ENCODE data around the gene YIPF5. TPM values are rescaled to one million over a fixed set of nuclear protein-coding genes. Genes with fewer than 3 reads are reported as not detected.

Gene YIPF5
- total and polyA plus RNA-seq, 4 donors = 10.6 to 51.9 (median 34.1) TPM

GRCh38 chr5:144131261-144131660 is 39.2 kb downstream of the YIPF5 start:
- H3K36me3 ChIP-seq (ENCODE audit: control insufficient read depth in 4 of 4, insufficient read depth in 4 of 4, low read length in 4 of 4) = no peaks in the 10 kb centered on the region
- H3K27ac ChIP-seq (ENCODE audit: low read depth in 1 of 2, low read length in 1 of 2) = no peak overlapping the region
- H3K9me3 ChIP-seq (ENCODE audit: control insufficient read depth in 4 of 4, insufficient read depth in 3 of 4, low read length in 3 of 4) = peaks cover 0 to 2% (median 0%) of the 10 kb centered on the region in 4 donors
- ATAC-seq (ENCODE audit: insufficient read depth, low FRiP score) (no peak), DNase-seq (no peak)
- 27 to 55% methylated on average over 4 of the region's 4 CpGs for WGBS, 2 donors
- H3K9ac ChIP-seq (ENCODE audit: insufficient read depth in 1 of 2, low read length in 2 of 2) = no peak overlapping the region
- H3K4me3 ChIP-seq = no peak overlapping the region
- peaks cover 0 to 4% (median 0%) of the 10 kb centered on the region in 5 donors for H3K4me1 ChIP-seq (ENCODE audit: control insufficient read depth in 5 of 5, insufficient read depth in 5 of 5, low read length in 5 of 5)
- no peaks in the 10 kb centered on the region for H3K27me3 ChIP-seq (ENCODE audit: control insufficient read depth in 3 of 3, insufficient read depth in 3 of 3, low read length in 2 of 3)
- no peak for TF ChIP-seq CTCF (IDR thresholded peaks at IDR 0.05; ENCODE audit: control extremely low read depth, extremely low read depth)

DNA sequence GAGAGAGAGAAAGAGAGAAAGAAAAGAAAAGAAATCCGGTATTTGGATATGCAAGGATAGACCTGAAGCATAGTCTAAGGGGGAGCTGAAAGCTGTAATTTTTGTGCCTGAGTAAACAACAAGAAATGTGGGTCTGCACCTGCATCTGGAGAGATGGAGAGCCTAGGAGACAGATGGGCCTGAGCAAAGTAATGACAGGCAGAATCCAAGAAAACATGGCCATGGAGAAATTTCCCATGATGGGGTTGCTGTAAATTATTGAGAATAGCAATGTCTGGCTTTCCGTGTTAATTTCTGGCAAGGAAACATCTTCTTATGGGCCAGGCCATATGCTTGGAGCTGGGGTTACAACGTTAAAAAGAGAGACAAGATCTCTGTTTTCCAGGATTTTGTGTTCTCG is 40.2 kb downstream of the YIPF5 start:
- WGBS, 2 donors = 93% methylated on average over 4 of the region's 4 CpGs
- no peak overlapping the region for H3K27ac ChIP-seq (ENCODE audit: low read depth in 1 of 2, low read length in 1 of 2)

GRCh38 chr5:144128844-144129243 is 41.6 kb downstream of the YIPF5 start:
- no peak for DNase-seq
- no peak overlapping the region for H3K4me3 ChIP-seq
- H3K9me3 ChIP-seq (ENCODE audit: control insufficient read depth in 4 of 4, insufficient read depth in 3 of 4, low read length in 3 of 4) = peaks cover 0 to 2% (median 0%) of the 10 kb centered on the region in 4 donors
- H3K36me3 ChIP-seq (ENCODE audit: control insufficient read depth in 4 of 4, insufficient read depth in 4 of 4, low read length in 4 of 4) = no peaks in the 10 kb centered on the region
- 73 to 97% methylated on average over 4 of the region's 4 CpGs for WGBS, 2 donors
- H3K4me1 ChIP-seq (ENCODE audit: control insufficient read depth in 5 of 5, insufficient read depth in 5 of 5, low read length in 5 of 5) = peaks cover 0 to 10% (median 0%) of the 10 kb centered on the region in 5 donors
- TF ChIP-seq CTCF (IDR thresholded peaks at IDR 0.05; ENCODE audit: control extremely low read depth, extremely low read depth) = no peak
- H3K9ac ChIP-seq (ENCODE audit: insufficient read depth in 1 of 2, low read length in 2 of 2) = no peak overlapping the region
- no peak overlapping the region for H3K27ac ChIP-seq (ENCODE audit: low read depth in 1 of 2, low read length in 1 of 2)
- no peak for ATAC-seq (ENCODE audit: insufficient read depth, low FRiP score)
- no peaks in the 10 kb centered on the region for H3K27me3 ChIP-seq (ENCODE audit: control insufficient read depth in 3 of 3, insufficient read depth in 3 of 3, low read length in 2 of 3)

More for the DNA sequence above, 40.2 kb downstream of the YIPF5 start:
- Histone ChIP-seq H3K9me3 (ENCODE audit: control insufficient read depth in 4 of 4, insufficient read depth in 3 of 4, low read length in 3 of 4) (peaks cover 0 to 2% (median 0%) of the 10 kb centered on the region in 4 donors), H3K4me1 (ENCODE audit: control insufficient read depth in 5 of 5, insufficient read depth in 5 of 5, low read length in 5 of 5) (peaks cover 0 to 4% (median 2%) of the 10 kb centered on the region in 5 donors), H3K36me3 (ENCODE audit: control insufficient read depth in 4 of 4, insufficient read depth in 4 of 4, low read length in 4 of 4) (no peaks in the 10 kb centered on the region), H3K9ac (ENCODE audit: insufficient read depth in 1 of 2, low read length in 2 of 2) (no peak overlapping the region), H3K27me3 (ENCODE audit: control insufficient read depth in 3 of 3, insufficient read depth in 3 of 3, low read length in 2 of 3) (no peaks in the 10 kb centered on the region), H3K4me3 (no peak overlapping the region)
- DNase-seq = no peak
- ATAC-seq (ENCODE audit: insufficient read depth, low FRiP score) = no peak
- TF ChIP-seq CTCF (IDR thresholded peaks at IDR 0.05; ENCODE audit: control extremely low read depth, extremely low read depth) = no peak

GRCh38 chr5:144126707-144127106 is 43.8 kb downstream of the YIPF5 start:
- no peak overlapping the region for H3K9ac ChIP-seq (ENCODE audit: insufficient read depth in 1 of 2, low read length in 2 of 2)
- DNase-seq (no peak), ATAC-seq (ENCODE audit: insufficient read depth, low FRiP score) (no peak)
- 91 to 95% methylated on average over 4 of the region's 4 CpGs for WGBS, 2 donors
- no peak for TF ChIP-seq CTCF (IDR thresholded peaks at IDR 0.05; ENCODE audit: control extremely low read depth, extremely low read depth)
- no peak overlapping the region for H3K27ac ChIP-seq (ENCODE audit: low read depth in 1 of 2, low read length in 1 of 2)
- H3K4me1 ChIP-seq (ENCODE audit: control insufficient read depth in 5 of 5, insufficient read depth in 5 of 5, low read length in 5 of 5) = peaks cover 0 to 10% (median 0%) of the 10 kb centered on the region in 5 donors
- H3K27me3 ChIP-seq (ENCODE audit: control insufficient read depth in 3 of 3, insufficient read depth in 3 of 3, low read length in 2 of 3) = no peaks in the 10 kb centered on the region
- H3K4me3 ChIP-seq = no peak overlapping the region
- no peaks in the 10 kb centered on the region for H3K9me3 ChIP-seq (ENCODE audit: control insufficient read depth in 4 of 4, insufficient read depth in 3 of 4, low read length in 3 of 4)
- H3K36me3 ChIP-seq (ENCODE audit: control insufficient read depth in 4 of 4, insufficient read depth in 4 of 4, low read length in 4 of 4) = no peaks in the 10 kb centered on the region
